Measurements from ENCODE around the gene AP1S1.
"Not testable (repeated sequence)": the region's sequence is repeated elsewhere in the genome, so short reads cannot be mapped to it uniquely, and the experiment has no call there.

AP1S1 gene

GRCh38 chr7:101153969-101154692, at the start of gene AP1S1:
Gene AP1S1 (plus strand): TSS chr7:101154476. CDS start chr7:101154515, 39 bp downstream.
- DNase-seq, result peak; percentile 99

GRCh38 chr7:101104799-101105198, 49.5 kb upstream of the AP1S1 start:
- no peak for DNase-seq

DNA sequence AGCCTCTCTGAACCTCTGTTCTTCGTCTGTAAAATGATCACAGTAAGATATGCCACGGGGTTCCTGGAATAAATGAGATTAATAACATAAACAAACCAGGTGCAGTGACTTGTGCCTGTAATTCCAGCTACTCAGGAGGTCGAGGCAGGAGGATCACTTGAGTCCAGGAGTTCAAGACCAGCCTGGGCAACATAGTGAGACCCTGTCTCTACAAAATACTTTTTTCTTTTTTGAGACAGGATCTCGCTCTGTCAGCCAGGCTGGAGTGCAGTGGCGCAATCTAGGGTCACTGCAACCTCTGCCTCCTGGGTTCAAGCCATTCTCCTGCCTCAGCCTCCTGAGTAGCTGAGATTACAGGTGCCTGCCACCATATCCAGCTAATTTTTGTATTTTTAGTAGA, 49.0 kb upstream of the AP1S1 start:
- not testable (repeated sequence) for DNase-seq

- no peak for DNase-seq
These were observed 47.9 kb upstream of the AP1S1 start for GRCh38 chr7:101106386-101106785.

DNA sequence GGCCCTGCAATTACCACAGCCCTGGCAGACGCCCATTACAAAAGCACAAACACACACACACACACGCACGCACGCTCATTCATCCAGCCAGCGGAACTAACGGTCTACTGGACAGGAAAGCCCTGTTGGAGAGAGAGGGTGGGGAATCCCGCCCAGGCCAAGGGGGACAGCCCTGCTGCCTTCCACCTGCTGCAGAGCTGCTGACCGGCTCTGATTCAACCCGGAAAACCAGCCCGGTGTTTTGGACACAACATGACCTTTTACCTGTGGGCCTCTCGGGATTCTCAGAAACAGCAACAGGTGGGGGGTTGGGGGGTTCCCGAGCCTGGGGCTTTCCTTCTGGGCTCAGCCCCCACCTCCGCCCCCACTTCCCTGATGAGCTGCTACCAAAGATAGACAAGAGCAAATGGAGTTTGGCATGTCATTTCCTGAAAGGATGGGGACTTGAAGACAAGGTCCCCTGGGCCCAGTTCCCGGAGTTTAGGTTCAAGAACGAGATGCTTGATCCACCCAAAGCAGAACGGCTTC, 45.9 kb upstream of the AP1S1 start:
- DNase-seq, result no peak

- no peak for DNase-seq
These were observed 45.3 kb upstream of the AP1S1 start for GRCh38 chr7:101108961-101109360.

DNA sequence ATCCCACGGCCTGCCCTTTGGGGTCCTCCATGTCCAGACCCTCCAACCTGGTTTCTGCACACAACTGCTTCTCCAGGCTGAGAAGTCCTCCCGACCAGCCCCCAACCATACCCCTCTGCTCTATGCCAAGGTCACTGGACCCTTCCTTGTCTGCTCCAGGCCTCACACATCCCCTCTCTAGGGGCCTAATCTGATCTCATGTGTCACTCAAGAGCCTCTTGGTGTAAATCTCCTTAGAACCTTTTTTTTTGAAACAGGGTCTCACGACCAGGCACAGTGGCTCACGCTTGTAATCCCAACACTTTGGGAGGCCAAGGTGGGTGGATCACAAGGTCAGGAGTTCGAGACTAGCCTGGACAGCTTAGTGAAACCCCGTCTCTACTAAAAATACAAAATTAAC, 44.9 kb upstream of the AP1S1 start:
- DNase-seq, result no peak

DNA sequence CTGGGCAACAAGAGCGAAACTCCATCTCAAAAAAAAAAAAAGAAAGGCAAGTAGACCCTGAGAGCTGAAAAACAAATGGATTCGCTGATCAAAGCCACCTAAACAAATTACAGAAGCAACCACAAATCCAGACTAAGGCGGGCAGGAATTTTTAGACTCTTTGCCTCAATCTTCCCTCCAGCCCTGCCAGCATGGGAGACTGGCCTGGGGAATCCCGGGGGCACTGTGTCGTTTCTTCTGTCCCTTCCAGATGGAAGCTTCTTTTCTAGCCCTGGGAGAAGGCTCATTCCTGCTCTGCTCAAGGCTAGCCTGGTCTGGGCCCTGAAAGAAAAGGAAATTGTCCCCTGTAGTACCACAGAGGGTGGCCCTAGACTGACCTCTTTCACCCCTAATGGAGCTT, 43.0 kb upstream of the AP1S1 start:
- no peak for DNase-seq

- DNase-seq, result no peak
These were observed 42.0 kb upstream of the AP1S1 start for GRCh38 chr7:101112233-101112632.

DNA sequence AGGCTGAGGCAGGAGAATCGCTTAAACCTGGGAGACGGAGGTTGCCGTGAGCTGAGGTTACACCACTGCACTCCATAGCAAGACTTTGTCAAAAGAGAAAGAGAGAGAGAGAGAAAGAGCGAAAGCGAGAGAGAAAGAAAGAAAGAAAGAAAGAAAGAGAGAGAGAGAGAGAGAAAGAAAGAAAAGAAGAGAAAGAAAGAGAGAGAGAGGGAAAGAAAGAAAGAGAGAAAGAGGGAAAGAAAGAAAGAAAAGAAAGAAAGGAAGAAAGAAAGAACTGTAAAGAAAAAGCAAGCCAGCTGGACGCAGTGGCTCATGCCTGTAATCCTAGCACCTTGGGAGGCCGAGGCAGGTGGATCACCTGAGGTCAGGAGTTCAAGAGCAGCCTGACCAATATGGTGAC, 41.1 kb upstream of the AP1S1 start:
- DNase-seq, result not testable (repeated sequence)

GRCh38 chr7:101113836-101114235, 40.4 kb upstream of the AP1S1 start:
- no peak for DNase-seq

DNA sequence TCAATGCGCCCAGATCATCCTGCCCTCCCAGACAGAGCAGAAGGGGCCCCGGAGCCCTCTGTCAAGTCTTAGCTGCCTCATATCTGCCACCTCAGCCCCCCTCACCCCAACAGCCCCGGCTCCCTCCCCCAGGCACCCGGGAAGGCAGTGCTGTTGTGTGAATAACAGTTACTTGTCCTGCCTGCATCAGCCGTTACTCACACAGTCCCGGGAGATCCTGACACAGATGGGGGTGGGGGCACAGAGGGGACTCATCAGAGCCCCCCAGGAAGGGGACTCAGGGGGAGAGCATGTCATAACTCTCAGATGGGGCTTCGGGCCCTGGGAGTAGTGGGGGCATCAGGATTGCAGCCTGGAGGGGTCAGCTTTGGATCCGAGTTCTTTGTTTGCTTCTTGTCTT, 39.8 kb upstream of the AP1S1 start:
- no peak for DNase-seq

GRCh38 chr7:101115215-101115614, 39.1 kb upstream of the AP1S1 start:
- no peak for DNase-seq

- no peak for DNase-seq
These were observed 37.4 kb upstream of the AP1S1 start for GRCh38 chr7:101116898-101117297.

DNA sequence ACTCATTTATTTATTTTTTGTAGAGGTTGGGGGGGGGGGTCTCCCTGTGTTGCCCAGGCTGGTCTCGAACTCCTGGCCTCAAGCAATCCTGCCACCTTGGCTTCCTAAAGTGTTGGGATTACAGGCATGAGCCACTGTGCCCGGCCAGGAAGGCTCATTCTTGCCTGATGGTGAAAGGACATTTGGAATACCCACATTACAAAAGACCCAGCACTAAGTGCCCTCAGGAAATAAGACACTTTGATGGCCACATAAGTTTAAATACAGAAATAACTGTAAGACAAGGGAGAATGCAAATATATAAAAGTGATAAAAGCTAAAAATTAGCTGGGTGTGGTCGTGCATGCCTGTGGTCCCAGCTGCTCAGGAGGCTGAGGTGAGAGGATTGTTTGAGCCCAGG, 35.4 kb upstream of the AP1S1 start:
- no peak for DNase-seq

- no peak for DNase-seq
These were observed 34.4 kb upstream of the AP1S1 start for GRCh38 chr7:101119876-101120275.

DNA sequence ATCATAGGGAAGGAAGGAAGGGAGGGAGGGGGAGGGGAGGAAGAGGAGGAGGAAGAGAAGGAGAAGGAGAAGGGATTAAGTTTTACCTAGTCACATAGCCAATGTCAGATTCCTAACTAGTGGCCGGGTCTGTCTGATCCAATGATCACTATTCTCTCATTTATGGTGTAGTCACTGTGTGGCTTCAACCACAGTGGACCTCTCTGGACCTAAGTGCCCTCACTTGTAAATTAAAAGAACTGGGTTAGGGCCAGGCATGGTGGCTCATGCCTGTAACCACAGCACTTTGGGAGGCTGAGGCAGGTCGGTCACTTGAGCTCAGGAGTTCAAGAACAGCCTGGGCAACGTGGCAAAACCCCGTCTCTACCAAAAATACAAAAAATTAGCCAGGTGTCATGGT, 34.0 kb upstream of the AP1S1 start:
- DNase-seq, result no peak

GRCh38 chr7:101121631-101121990, 32.7 kb upstream of the AP1S1 start:
- not testable (repeated sequence) for DNase-seq

DNA sequence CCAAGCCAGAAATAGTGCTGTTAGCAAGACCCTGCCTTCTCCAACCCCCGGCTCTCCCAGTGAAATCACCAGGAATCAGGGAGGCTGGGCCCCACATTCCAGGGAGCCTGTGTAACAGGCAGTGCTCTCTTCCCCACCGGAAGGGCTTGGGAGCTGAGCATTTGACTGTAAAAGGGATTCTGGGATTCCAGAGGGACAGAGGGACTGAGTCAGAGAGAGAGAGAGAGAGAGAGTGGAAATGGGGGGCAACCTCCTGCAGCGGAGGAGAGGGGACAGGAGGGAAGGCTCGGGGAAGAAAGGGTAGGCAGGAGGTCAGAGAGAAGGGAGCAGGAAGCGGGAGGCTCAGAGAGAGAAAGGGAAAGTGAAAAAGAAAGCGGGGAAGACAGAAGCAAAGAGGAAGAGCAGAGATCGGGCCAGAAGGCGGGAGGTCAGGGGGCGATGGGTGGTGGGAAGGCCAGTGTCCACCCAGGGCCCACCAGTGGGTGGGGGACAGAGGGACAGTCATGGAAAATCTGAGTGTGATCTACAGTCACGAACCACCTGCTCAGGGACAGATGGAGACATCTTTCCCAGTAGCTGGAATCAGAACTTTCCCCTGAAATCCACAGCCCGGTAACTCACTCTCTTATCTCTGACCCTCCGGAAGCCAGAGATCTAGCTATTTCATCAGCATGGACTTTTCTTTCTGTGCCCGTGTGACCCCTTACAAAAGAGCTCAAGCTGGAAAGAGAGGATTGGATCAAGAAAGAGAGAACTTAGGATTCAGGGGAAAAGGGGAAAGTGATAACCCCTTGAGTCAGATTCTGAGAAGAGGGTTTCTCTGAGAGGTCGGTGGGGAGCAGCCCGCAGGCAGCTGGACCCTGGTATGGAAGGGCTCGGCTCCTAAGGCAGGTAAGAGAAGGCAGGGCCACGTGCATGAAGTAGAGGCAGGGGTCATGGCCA, 32.0 kb upstream of the AP1S1 start:
- no peak for DNase-seq

DNA sequence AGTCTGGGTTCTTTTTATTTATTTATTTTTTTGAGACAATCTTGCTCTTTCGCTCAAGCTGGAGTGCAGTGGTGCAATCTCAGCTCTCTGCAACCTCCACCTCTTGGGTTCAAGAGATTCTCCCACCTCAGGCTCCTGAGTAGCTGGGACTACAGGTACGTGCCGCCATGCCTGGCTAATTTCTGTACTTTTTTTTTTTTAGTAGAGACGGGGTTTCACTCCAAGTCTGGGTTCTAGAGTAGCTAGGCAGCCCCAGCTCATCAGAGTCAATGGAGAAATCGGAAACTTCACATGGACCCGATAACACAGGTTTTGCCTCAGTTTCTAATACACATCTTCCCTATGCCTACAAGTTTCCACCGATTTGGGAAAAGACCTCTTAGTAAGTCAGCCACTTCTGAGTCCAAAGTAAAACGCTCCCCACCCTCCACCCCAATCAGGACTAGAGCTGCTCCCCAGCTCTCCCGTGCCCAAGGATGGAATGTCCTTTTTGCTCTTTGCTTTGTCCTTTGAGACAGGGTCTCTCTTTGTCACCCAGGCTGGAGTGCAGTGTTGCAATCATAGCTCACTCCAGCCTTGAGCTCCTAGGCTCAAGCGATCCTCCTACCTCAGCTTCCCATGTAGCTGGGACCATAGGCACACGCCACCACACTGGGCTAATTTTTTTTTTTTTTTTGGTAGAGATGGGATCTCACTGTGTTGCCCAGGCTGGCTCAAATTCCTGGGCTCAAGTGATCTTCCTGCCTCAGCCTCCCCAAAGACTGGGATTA, 31.2 kb upstream of the AP1S1 start:
- no peak for DNase-seq

GRCh38 chr7:101123703-101124068, 30.6 kb upstream of the AP1S1 start:
- DNase-seq, result no peak

- DNase-seq, result no peak
These were observed 29.8 kb upstream of the AP1S1 start for GRCh38 chr7:101124376-101125056.
